ENCODE data around the gene ACBD6. TPM values are rescaled to one million over a fixed set of nuclear protein-coding genes. Genes with fewer than 3 reads are reported as not detected.

The ACBD6 gene
- total RNA-seq, 1 experiment from 2014 or later = 74.7 TPM

GRCh38 chr1:180369061-180369460 is 133.3 kb downstream of the ACBD6 start:
- no peak overlapping the region for H3K4me3 Mint-ChIP-seq (ENCODE audit: unreplicated experiment)
- DNase-seq = no peak
- no peaks in the 10 kb centered on the region for H3K27me3 Mint-ChIP-seq (ENCODE audit: insufficient read depth, unreplicated experiment)
- intact Hi-C loops (cut with micrococcal nuclease; ENCODE audit: unreplicated experiment) = no loop called here
- no peaks in the 10 kb centered on the region for H3K36me3 Mint-ChIP-seq (ENCODE audit: insufficient read depth, unreplicated experiment)
- peaks cover 10% of the 10 kb centered on the region for H3K4me1 Mint-ChIP-seq (ENCODE audit: low read depth, unreplicated experiment)
- BruUV-seq (replicated peaks) = no TSS peak
- H3K36me3 ChIP-seq (ENCODE audit: control insufficient read depth, insufficient read depth, low read length) = no peaks in the 10 kb centered on the region
- H3K27ac Mint-ChIP-seq (ENCODE audit: unreplicated experiment) = no peak overlapping the region
- ChIA-PET POLR2A (no interaction called here), CTCF (no interaction called here)
- no peaks in the 10 kb centered on the region; the same call in 1 of the 2 replicates for H3K4me1 ChIP-seq
- no peaks in the 10 kb centered on the region for H3K9me3 ChIP-seq
- TF ChIP-seq CTCF (IDR thresholded peaks at IDR 0.05; ENCODE audit: insufficient read depth in 1 of 2, low read depth in 1 of 2, low read length in 1 of 2, severe bottlenecking in 1 of 2, unreplicated experiment in 1 of 2) = no peak
- H3K4me3 ChIP-seq (ENCODE audit: low read depth, low read length) = no peak overlapping the region
- H3K9me3 Mint-ChIP-seq (ENCODE audit: unreplicated experiment) = no peaks in the 10 kb centered on the region
- no peaks in the 10 kb centered on the region for H3K27me3 ChIP-seq (replicated peaks; ENCODE audit: control insufficient read depth, insufficient read depth, low read length)

GRCh38 chr1:180366371-180367068 is 135.9 kb downstream of the ACBD6 start:
- no peak overlapping the region for H3K27ac Mint-ChIP-seq (ENCODE audit: unreplicated experiment)
- no peak for TF ChIP-seq CTCF (IDR thresholded peaks at IDR 0.05; ENCODE audit: insufficient read depth in 1 of 2, low read depth in 1 of 2, low read length in 1 of 2, severe bottlenecking in 1 of 2, unreplicated experiment in 1 of 2)
- no peaks in the 10 kb centered on the region for H3K4me1 Mint-ChIP-seq (ENCODE audit: low read depth, unreplicated experiment)
- Histone ChIP-seq H3K4me1 (no peaks in the 10 kb centered on the region), H3K4me3 (ENCODE audit: low read depth, low read length) (no peak overlapping the region), H3K9me3 (no peaks in the 10 kb centered on the region), H3K36me3 (ENCODE audit: control insufficient read depth, insufficient read depth, low read length) (no peaks in the 10 kb centered on the region), H3K27me3 (replicated peaks; ENCODE audit: control insufficient read depth, insufficient read depth, low read length) (no peaks in the 10 kb centered on the region)
- H3K4me3 Mint-ChIP-seq (ENCODE audit: unreplicated experiment) = no peak overlapping the region
- H3K27me3 Mint-ChIP-seq (ENCODE audit: insufficient read depth, unreplicated experiment) = no peaks in the 10 kb centered on the region
- H3K9me3 Mint-ChIP-seq (ENCODE audit: unreplicated experiment) = no peaks in the 10 kb centered on the region
- DNase-seq = no peak
- ChIA-PET POLR2A (no interaction called here), CTCF (interaction anchor here (0.6 kb wide), 1 partner anchor 1391 kb away, joined by 3 read pairs; no protein-coding TSS in a partner anchor)
- no peaks in the 10 kb centered on the region for H3K36me3 Mint-ChIP-seq (ENCODE audit: insufficient read depth, unreplicated experiment)
- no TSS peak for BruUV-seq (replicated peaks)
- intact Hi-C loops (cut with micrococcal nuclease; ENCODE audit: unreplicated experiment) = no loop called here

- no peak overlapping the region for H3K4me3 Mint-ChIP-seq (ENCODE audit: unreplicated experiment)
- H3K4me3 ChIP-seq (ENCODE audit: low read depth, low read length) = no peak overlapping the region
- no peaks in the 10 kb centered on the region for H3K36me3 ChIP-seq (ENCODE audit: control insufficient read depth, insufficient read depth, low read length)
- H3K27ac Mint-ChIP-seq (ENCODE audit: unreplicated experiment) = no peak overlapping the region
- no peaks in the 10 kb centered on the region for H3K36me3 Mint-ChIP-seq (ENCODE audit: insufficient read depth, unreplicated experiment)
- H3K9me3 ChIP-seq = no peaks in the 10 kb centered on the region
- H3K27me3 Mint-ChIP-seq (ENCODE audit: insufficient read depth, unreplicated experiment) = no peaks in the 10 kb centered on the region
- peak; percentile 43 to 52 for TF ChIP-seq CTCF (IDR thresholded peaks at IDR 0.05; ENCODE audit: insufficient read depth in 1 of 2, low read depth in 1 of 2, low read length in 1 of 2, severe bottlenecking in 1 of 2, unreplicated experiment in 1 of 2)
- no TSS peak for BruUV-seq (replicated peaks)
- no peaks in the 10 kb centered on the region for H3K4me1 ChIP-seq
- ChIA-PET CTCF (interaction anchor here (0.6 kb wide), 1 partner anchor 111 kb away, joined by 3 read pairs; no protein-coding TSS in a partner anchor), POLR2A (no interaction called here)
- H3K4me1 Mint-ChIP-seq (ENCODE audit: low read depth, unreplicated experiment) = no peaks in the 10 kb centered on the region
- H3K9me3 Mint-ChIP-seq (ENCODE audit: unreplicated experiment) = no peaks in the 10 kb centered on the region
- intact Hi-C loops (cut with micrococcal nuclease; ENCODE audit: unreplicated experiment) = loop anchor here (1.0 kb wide), 2 partner anchors 51 to 113 kb away; no protein-coding TSS in a partner anchor
- no peaks in the 10 kb centered on the region for H3K27me3 ChIP-seq (replicated peaks; ENCODE audit: control insufficient read depth, insufficient read depth, low read length)
- no peak for DNase-seq
Measured at GRCh38 chr1:180365039-180365438, 137.3 kb downstream of the ACBD6 start.

Measured in Caco-2 (cell line).